T-helper 2 cell (primary cell): ENCODE measurements around the gene HDHD5.

Source experiments
- DNase-seq, 5 experiments: peaks; one replicate each; pipeline versions ENCODE4 v3.0.0 to v3.0.0-alpha.2; 2012 to 2022
- total RNA-seq, 2 donors: gene quantifications; one replicate each; lab custom pipeline; 2026; lab: John Stamatoyannopoulos, UW

The HDHD5 gene
- total RNA-seq, result 13.4 to 22.2 reads per million in 2 donors

DNA sequence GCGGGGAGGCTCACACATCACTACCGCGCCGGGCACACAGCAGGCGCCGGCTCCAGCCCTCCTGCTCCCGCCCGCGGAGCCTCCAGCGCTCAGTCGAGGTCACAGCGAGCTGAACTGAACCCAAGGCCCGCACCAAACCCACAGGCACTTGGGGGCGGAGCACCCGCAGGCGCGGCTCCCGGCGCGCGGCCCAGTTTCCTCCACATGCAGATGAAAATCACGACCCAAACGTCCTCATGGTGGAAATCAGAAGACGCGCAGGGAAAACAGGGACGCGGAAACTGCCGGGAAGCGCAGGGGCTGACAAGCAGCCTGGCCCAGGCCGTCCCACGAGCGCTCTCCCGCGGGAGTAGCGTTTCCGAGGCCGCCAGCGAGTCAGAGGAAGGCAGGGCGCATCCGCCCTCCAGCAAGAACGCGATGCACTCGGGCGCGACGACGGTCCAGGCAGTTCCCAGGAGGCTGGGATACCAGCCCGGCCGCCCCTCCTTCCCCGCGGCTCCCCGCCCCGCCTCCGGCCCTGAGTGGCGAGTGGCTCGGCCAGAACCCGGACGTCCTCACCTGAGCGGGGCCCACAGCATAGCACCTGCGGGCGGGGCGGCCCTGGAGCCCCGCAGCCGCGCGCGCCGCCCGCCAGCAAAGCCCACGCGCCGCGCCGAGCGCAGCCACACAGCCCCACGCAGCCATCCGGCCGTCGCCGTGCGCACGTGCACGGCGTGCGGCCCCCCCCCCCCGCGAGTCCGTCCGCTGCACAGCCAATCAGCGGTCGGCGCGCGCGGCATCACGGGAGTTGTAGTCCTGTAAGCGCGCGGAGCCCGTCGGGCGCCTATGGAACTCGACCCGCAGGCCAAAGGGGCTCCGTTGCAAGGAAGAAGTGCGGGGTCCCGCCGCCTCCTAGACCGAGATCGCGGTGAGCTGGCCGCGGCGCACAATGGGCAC is at the start of gene HDHD5:
TSS of gene HDHD5 (minus strand) at position 710 of the 936 bp plus-strand sequence. CDS start at position 684, 26 bp downstream.
- DNase-seq, result peak; percentile 71 to 93 (median 87)

DNA sequence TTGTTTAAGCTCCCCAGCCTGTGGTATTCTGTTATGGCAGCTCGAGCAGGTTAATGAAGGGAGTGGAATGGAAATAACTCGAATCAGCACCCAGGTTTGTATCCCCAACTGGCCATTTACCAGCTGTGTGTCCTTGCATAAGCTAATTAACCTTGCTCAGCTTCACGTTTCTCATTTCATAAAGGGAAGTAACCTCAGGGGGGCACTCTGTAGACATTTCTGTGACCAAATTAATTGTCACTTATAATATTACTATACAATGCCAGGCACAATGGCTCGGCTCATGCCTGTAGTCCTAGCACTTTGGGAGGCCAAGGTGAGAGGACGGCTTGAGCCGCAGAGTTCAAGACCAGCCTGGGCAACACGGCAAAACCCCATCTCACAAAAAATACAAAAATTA is 46.4 kb upstream of the HDHD5 start:
- no peak for DNase-seq

DNA sequence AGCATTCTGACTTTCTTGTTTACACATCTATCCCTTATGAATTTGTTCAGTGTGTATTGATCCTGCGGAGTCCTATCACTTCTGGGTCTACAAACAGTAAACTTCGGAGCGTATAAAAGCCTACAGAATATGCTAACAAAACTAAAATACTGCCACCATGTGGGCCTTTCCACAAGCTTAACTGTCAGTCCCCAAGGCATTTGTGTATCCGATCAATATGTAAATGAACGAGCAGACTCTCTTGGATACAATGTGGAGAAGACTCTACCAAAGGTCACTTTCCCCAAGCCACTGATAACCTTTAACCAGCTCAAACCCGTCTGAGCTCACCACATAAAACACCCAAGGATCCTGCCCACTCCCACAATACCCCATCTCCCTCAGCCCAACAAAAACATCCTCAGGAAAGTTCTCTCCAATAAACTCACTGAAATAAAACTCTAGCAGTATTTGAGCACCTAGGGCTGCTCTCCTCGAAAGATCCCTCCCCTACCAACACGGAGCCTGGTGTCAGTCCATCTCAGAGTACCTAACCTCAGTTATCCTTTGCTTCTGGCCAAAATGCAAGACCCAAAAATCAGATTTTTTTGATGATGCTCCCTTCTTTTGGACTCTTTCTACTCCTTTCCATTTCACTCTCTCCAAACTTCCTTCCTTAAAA is 42.3 kb upstream of the HDHD5 start:
- no peak for DNase-seq

DNA sequence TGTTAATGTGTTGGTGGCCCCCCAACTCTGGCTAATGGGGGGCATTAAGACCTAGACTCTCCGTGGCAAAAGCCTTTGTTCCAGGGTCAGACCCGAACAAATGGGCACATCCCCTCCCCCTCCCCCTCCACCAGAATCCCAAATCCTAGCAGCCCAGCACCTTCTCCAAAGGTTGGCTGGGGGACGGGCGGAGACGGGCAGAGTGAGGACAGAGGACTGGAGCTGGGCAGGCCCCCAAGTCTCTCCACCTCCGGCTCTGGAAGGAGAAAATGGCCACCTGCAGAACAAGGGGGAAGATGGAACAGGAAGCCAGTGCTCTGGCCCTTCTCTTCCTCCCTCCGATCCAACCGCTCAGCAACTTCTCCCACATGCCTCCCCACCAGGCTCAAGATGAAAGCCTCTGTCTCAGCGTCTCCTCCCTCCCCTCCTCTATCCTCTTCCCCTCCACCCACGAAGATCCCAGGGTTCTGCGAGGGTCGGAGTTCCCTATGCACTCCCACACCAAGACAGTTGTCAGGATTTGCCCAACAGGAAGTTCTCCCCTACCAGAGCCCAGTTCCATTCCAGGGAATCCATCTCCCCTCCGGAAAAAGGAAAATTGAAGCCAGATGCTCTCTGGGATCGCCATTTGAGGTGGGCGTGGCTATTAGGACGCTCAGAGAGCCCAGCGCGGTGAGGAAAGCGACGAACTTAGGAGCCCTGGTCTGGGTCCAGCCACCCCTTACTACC is 40.1 kb upstream of the HDHD5 start:
- no peak for DNase-seq

DNA sequence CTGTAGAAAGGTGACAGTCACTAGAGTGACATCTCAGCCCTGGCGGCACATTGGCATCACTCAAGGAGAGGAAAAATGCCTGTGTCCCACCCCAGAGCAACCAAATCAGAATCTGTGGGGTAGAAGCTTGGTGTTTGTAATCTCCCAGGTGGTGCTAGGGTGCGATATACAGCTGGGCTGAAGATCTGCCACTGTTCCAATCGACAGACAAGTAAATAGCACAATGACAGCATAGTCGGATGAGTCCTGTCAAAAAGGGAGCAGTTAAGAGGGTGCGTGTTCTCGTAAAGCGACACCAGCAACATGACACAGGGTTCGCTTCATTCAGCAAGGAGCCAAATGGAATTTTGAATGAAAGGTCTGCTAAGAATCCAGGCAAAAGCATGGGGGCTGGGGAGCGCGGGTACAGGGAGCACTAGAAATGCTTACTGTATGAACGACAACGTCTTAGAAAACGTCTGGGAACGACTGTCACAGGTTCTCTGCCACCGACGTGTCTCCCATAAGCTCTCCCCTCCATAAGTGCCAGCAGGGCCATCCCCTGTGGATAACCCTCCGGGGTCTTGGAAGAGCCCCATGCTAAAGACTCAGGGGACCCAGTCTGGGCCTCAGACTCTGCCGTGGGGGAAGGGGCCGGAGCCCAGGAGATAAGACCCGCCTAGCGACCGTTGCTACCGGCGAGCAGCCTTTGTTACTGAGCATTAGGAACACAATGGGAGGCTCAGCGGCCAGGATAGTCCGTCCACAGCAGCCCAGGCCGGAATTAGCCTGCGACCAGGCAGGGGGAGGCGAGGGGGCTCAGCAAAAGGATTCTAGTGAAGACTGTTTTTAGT is 39.3 kb upstream of the HDHD5 start:
- no peak for DNase-seq

DNA sequence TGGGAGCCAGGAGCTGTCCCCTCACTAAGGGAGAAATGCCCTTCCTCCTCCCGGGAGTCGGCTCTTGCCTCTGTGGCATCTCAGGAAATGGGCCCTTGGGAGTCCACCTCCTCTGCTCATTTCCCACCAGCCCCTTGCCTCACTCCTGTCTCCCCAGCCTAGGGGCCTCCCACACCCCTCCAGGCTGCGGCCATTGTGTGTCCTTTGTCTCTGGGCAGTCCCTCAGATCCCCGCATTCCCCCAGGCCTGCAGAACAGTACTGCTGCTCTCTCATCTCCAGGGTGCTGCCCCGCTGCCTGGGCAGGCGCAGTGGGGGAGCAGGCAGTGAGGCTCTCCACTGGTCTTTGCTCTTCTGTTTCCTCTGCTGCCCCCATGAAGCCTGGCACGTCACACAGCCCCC is 35.1 kb upstream of the HDHD5 start:
- no peak for DNase-seq

DNA sequence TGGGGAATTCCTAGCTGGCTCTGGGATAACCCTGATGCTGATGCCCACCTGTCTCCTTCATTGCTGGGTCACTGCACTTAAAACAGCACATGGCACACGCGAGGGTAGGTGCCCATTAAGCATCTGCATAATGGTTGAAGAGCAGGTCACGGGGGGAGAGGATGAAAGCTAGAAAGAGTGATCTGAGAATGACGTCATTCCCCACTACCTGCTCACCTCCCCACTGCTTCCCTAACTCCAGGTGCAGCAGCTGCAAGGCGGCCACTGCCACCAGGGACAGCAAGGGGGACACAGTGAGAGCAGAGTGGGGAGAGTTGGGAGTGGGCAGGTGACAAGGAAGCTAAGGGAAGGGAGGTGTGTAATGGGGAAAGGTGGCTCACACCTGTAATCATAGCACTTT is 33.1 kb upstream of the HDHD5 start:
- no peak for DNase-seq

DNA sequence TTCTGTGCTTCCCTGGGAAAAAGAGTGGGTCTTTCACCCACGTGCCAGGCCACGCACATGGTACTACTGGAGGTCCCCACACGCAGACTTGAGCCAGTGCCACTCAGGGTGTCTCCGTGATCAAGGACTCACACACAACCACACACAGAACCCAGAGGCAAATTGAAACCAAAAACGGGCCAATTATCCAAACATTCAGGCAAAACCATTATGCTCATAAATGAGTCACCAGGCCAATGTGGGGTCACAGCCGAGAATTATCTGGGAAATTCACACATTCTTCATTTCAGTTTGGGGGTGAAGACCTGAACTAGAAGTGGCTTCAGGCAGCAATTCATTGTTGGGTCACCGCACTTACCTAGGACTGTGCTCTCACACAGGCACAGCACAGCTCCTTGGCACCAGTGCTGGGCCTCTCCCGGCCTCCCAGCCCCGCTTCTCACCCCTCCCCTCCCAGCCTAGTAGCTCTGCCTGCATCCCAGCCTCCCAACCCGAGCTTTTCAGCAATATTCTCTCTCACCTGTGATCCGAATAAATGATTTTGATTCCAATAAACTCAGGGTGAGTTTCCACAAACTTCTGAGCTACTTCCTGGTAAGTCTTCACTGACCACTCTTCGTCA is 32.2 kb upstream of the HDHD5 start:
- no peak for DNase-seq

DNA sequence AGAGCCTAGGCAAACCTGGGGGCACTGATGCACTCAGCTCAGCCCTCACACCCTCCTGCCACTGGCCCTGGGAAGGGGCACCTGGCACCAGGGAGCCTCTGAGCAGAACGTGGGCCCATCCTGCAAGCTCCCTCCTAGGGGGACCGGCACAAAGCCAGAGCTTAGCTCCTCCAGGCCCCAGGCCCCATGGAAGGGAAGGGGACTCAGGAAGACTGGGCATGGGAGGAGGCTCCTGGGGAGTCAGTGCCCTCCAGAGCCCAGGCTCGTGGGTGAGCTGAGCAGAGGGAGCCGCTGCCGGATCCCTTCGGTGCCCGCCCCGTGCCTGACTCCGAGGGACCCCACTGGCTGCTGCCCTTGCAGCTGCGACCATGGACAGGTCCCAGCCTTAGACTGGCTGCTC is 31.6 kb upstream of the HDHD5 start:
- DNase-seq, result no peak

DNA sequence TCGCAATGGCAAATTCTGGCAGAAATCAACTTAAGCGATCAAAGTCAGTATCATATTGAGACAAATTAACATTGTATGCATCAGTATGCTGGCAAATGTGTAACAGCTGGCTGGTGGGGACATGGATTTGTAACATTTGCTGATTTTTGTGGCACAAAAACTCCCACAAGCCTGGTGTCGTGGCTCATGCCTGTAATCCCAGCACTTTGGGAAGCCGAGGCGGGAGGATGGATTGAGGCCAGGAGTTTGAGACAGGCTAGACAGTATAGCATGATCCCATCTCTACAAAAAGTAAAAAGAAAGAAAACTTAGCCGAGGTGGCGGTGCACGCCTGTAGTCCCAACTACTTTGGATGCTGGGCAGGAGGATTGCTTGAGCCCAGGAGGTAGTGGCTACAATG is 17.6 kb upstream of the HDHD5 start:
- DNase-seq, result no peak

DNA sequence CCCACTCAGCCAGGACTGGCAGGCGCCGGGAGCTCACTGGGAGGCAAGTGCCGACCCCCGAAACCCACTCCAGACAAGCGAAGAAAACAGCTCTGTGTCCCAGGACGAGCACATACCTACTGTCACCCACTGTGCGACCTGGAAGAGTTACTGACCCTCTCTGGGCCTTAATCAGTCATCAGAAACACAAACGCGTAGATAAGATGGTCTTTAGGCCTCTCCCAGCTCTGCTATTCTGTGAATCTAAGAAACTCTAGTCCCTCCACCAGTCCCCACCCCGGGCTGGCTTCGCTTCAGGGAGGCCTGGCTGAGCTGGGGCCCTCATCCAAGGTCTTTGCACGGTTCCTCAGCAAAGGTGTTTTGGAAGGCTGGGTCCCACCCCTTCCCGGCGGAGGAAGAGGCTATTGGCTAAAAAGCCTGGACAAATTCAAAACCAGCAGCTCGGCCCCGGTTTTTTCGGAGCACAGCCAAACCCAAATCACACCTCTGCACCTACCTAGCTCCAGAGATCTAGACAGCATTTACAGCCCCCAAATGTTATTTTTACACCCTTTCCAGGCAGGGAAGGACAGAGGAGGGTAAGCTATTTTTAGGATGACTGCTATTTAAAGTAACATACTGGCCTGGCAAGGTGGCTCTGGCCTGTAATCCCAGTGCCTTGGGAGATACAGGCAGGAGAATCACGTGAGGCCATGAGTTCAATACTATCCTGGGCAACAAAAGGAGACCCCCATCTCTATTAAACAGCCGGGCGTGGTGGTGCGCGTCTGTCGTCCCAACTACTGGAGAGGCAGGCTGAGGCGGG is 13.2 kb upstream of the HDHD5 start:
- DNase-seq, result no peak

DNA sequence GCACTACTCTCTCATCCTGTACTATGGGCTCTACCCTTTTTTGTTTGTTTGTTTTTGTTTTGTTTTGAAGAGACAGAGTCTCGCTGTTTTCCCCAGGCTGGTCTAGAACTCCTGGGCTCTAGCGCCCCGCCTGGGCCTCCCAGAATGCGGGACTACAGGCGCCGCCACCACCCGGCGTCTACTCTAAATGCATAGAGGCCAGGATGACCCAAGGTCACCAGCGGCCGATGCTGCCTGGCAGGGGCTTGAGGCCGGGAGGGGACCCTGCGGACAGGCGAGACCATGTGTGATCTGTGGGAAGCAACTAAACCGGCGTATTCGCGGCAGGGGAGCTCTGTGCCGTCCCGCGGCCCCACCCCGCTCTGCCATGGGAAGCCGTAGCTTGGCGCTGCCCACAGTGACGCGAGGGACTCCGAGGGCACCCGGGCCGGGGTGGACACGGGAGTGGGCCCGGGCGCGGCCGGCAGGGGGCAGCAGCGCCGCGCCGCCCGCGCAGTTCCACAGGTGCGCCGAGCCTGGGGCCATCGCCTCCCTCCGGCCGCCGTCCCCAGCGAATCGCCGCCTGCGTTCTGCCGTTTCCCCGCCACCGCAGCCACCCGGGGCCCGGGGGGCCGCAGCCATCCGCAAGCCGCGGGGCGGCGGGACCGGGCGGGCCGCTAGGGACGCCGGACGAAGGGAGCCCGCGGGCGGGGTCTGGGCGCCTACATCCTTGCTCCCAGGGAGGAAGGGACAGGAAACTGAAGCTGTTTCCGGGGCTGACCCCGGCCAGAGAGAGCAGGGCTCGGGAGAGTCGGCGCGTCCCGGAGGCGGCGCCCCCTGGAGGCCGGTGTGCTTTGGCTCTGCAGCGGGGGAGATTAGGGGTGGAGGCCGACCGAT is 12.3 kb upstream of the HDHD5 start:
- DNase-seq, result peak; percentile 52 to 83 (median 70)

DNA sequence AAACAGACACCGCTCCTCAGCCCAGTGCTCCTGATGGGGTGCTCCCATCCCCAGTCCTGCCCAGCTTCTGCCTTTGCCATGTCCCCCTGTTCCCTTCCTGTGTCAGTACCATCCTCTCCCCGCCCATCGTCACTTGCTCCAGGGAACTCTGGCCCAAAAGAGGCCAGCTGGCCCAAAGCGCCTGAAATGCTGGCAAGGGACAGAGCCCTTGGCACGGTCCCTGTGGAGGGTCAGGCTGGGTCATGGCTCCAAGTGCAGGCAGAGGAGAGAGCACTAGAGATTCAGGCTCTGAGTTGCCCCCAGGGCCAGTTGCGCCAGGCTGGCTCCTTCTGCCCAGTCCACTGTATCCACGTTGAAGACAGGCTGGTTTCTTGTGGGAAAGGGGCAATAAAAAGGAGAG is 8.4 kb upstream of the HDHD5 start:
- no peak for DNase-seq

DNA sequence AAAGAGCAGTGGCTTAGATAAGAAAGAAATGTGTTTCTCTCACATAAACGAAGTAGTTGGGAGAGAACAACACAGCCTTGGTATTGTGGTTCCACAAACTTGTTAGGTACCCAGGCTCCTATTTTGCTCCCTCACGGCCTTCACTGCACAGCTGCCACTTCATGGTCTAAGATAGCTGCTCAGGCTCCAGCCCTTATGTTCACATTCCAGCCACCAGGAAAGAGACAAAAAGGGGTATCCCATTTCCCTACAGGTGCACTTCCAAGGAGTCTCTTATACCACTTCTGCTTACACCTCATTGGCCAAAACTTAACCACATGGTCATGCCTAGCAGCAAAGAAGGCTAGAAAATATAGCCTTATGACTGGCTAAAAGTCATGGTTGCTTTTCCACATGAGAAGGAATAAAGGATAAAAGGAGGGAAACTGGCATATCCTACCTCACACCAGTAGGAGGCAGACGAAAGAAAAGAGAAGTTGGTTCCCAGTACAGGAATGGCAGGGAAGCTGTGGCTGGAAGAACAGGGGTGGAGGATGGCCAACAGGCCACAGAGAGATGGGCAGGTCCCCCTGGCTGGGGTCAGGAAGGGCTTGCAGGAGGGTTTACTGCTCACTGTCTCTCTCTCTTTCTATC is 5.4 kb upstream of the HDHD5 start:
- DNase-seq, result no peak

DNA sequence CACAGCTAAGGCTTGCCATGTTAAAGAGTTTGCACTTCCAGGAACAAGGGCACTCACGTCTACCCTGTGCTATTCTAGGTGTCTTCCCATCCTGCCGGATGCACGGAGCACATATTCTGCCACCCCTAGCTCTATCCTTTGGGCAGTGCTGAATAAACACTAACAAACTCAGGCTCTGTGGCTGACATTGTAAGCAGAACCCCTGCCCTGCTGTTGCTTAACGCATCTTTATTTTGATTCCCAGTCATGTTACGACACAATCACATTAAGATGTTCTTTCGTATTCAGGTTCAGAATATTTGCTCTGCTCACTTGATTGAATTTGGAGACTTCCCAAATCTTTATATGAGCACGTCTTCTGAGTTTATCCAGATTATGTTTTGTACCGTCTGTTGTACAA is 3.7 kb upstream of the HDHD5 start:
- DNase-seq, result no peak

DNA sequence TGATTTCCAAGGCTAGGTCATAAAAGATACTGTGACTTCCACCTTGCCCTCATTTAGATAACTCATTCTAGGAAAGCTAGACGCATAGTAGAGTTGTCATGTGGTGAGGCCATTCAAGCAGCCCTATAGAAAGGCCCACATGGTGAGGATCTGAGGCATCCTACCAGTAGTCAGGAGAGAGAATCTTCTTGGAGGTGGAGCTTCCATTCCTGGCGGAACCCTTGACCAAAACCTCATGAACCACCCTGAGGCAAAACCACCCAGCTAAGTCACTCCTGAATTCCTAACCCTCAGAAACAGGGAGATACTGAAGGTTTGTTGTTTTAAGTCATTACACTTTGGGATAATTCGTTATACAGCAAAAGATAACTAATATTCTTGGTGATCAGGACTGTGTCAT is 2.9 kb upstream of the HDHD5 start:
- DNase-seq, result no peak

DNA sequence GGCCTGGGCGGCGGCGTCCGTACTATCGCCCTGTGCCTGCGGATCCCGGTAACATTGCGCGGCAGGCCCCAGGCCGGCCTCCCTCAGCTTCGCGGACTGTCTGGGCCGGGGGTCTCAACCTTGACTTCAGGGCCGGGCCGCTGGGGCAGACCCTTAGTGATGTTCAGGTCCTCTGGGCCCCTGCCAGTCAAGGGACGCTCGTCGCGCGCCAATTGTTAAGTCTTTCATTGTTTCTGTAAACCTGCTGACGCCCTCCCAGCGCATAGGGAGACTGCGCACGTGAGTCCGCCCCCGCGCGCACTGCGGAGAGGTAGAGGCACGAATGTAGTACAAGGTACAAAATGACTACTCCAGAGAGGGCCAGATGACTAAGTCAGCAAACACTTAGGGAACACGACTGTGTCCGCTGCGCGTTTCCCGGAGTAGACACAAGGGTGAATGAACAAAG is 451 bp upstream of the HDHD5 start:
- peak in 3 of 5 experiments; percentile 17 to 73 (median 61) for DNase-seq

DNA sequence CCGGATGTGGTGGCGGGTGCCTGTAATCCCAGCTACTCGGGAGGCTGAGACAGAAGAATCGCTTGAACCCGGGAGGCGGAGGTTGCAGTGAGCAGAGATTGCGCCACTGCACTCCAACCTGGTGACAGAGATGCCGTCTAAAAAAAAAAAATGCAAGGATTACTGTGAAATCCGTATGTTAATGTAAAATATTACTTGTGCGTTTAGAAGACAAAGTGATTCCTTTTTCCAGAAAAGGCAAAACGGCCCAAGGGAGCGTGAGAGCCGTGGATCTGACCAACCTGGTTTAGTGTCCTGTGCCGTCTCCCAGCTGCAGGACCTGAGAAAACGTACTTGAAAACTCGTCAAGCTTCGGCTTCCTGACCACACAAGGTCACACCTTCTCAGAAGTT is 905 bp downstream of the HDHD5 start:
- no peak for DNase-seq

DNA sequence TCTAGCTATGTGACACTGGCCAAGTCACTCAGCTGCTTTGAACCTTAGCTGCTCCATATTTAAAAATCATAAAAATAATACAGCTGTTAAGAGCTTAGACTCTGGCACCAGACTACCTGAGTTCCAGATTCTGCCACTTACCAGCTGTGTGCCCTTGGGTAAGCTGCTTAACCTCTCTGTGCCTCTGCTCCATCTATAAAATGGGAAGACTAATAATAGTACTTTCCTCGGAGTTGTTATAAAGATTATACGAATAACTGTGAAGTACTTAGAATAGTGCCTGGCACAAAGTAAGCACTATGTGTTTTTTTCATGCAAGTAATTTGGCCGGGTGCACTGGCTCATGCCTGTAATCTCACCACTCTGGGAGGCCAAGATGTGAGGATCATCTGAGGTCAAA is 1.4 kb downstream of the HDHD5 start:
- no peak for DNase-seq
